Neural progenitor cell (in vitro differentiated cells): ENCODE results near the gene RSPH1.

Source experiments
- EZH2 ChIP-seq: fragments of 200-600 bp; sonication (generic); IDR thresholded peaks from 2 replicates; pipeline ENCODE4 v1.6.1; 2017; ENCODE audit warnings: antibody characterized with exemption, mild to moderate bottlenecking, moderate library complexity
- TF ChIP-seq, protein P1 (sequence below): fragments of 200-600 bp; sonication (generic); IDR thresholded peaks from 2 replicates; pipeline ENCODE4 v1.5.1; 2017; ENCODE audit warnings: antibody characterized with exemption, mild to moderate bottlenecking

DNA sequence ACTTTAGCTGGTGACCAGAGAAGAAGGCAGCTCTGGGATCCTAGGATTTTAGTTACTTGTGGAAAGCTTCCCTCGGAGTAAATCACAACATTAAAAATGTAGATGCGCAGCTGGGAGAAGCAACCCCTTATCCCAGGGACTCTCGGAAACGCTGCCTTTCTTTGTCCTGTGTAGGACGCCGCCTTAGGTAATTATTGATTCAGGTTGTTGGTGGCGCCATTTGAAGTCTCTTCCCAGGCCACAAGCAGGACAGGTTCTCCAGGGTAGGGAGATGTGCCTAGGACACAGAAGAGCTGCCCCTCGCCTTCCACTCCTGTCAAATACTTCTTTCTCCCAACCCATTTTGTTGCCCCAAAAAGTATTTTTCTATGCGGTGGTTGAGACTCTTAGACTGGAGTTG, 27.9 kb upstream of the RSPH1 start:
- TF ChIP-seq EZH2, result no peak
- TF ChIP-seq, protein P1, sequence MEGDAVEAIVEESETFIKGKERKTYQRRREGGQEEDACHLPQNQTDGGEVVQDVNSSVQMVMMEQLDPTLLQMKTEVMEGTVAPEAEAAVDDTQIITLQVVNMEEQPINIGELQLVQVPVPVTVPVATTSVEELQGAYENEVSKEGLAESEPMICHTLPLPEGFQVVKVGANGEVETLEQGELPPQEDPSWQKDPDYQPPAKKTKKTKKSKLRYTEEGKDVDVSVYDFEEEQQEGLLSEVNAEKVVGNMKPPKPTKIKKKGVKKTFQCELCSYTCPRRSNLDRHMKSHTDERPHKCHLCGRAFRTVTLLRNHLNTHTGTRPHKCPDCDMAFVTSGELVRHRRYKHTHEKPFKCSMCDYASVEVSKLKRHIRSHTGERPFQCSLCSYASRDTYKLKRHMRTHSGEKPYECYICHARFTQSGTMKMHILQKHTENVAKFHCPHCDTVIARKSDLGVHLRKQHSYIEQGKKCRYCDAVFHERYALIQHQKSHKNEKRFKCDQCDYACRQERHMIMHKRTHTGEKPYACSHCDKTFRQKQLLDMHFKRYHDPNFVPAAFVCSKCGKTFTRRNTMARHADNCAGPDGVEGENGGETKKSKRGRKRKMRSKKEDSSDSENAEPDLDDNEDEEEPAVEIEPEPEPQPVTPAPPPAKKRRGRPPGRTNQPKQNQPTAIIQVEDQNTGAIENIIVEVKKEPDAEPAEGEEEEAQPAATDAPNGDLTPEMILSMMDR, result no peak
